Activated CD8-positive, alpha-beta T cell treated with anti-CD3 and anti-CD28 coated beads, Interleukin-2, amount 10 ng/mL, durations not matched to agents 7 days and 5 days (primary cell): ENCODE measurements around the gene ATG2A. TPM values are rescaled to one million over a fixed set of nuclear protein-coding genes. Genes with fewer than 3 reads are reported as not detected.

Source experiments
- ATAC-seq: fragments of 150-1000 bp; cut with Tn5 transposase; one replicate; pipeline ENCODE4 v1.10.0; 2021; ENCODE audit warnings: moderate library complexity
- CTCF ChIA-PET: fragments of 350-600 bp; sonication (Branson Sonifier 250); formaldehyde crosslinking; loops from one replicate; lab custom pipeline; 2021; ENCODE audit warnings: antibody characterized with exemption; lab: Charles Lee
- POLR2A ChIA-PET: fragments of 350-600 bp; sonication (Branson Sonifier 250); formaldehyde crosslinking; loops from one replicate; lab custom pipeline; 2021; ENCODE audit warnings: antibody characterized with exemption; lab: Charles Lee
- DNase-seq: peaks from one replicate; pipeline ENCODE4 v3.0.0-alpha.2; 2020
- H3K27ac Mint-ChIP-seq: one replicate; pipeline ENCODE4 v1.8.0; 2021; ENCODE audit warnings: mild to moderate bottlenecking, mixed read lengths
- H3K27me3 Mint-ChIP-seq: one replicate; pipeline ENCODE4 v1.8.0; 2021; ENCODE audit warnings: low read depth, mixed read lengths
- H3K36me3 Mint-ChIP-seq: one replicate; pipeline ENCODE4 v1.8.0; 2021; ENCODE audit warnings: low read depth, mixed read lengths
- H3K4me1 Mint-ChIP-seq: one replicate; pipeline ENCODE4 v1.8.0; 2021; ENCODE audit warnings: low read depth, mixed read lengths
- H3K4me3 Mint-ChIP-seq: one replicate; pipeline ENCODE4 v1.8.0; 2021; ENCODE audit warnings: mild to moderate bottlenecking, mixed read lengths
- H3K9me3 Mint-ChIP-seq: one replicate; pipeline ENCODE4 v1.8.0; 2022; ENCODE audit warnings: mixed read lengths; ENCODE audit not compliant: insufficient read depth
- total RNA-seq, 2 experiments: library from RNA; stranded (reverse); gene quantifications; one replicate each; pipeline ENCODE4 v1.2.3, GENCODE V29; 2021

ATG2A gene
- total RNA-seq, 2 experiments from 2014 or later: 20.6 to 23.1 TPM

- H3K4me3 Mint-ChIP-seq: peak overlapping the region; percentile 98
- DNase-seq (no peak), ATAC-seq (no peak)
- CTCF ChIA-PET: interaction anchor here (1.5 to 15.0 kb wide), 6 partner anchors 8 to 137 kb away, joined by 3 to 306 read pairs (median 75); partner anchors contain the start of genes ARL2 and CDC42BPG
- no peaks in the 10 kb centered on the region for H3K9me3 Mint-ChIP-seq
- no peaks in the 10 kb centered on the region for H3K27me3 Mint-ChIP-seq
- POLR2A ChIA-PET: interaction anchor here (0.6 to 14.9 kb wide), 7 partner anchors 10 to 620 kb away, joined by 3 to 469 read pairs (median 3); partner anchors contain the start of genes CDC42BPG and ZNHIT2
- H3K36me3 Mint-ChIP-seq: peaks cover 53% of the 10 kb centered on the region
- H3K27ac Mint-ChIP-seq: peak overlapping the region; percentile 84
- peaks cover 64% of the 10 kb centered on the region for H3K4me1 Mint-ChIP-seq
These were observed 40.1 kb downstream of the ATG2A start for GRCh38 chr11:64876835-64877341.

- CTCF ChIA-PET: interaction anchor here (3.2 to 15.0 kb wide), 5 partner anchors 7 to 138 kb away, joined by 10 to 306 read pairs (median 127); partner anchors contain the start of genes ARL2 and CDC42BPG
- ATAC-seq (peak; percentile 3), DNase-seq (no peak)
- peak overlapping the region; percentile 84 for H3K27ac Mint-ChIP-seq
- peaks cover 59% of the 10 kb centered on the region for H3K36me3 Mint-ChIP-seq
- H3K4me3 Mint-ChIP-seq: peak overlapping the region; percentile 98
- no peaks in the 10 kb centered on the region for H3K27me3 Mint-ChIP-seq
- POLR2A ChIA-PET: interaction anchor here (0.6 to 14.9 kb wide), 4 partner anchors 19 to 228 kb away, joined by 3 to 469 read pairs (median 4); partner anchors contain the start of gene CDC42BPG
- peaks cover 67% of the 10 kb centered on the region for H3K4me1 Mint-ChIP-seq
- H3K9me3 Mint-ChIP-seq: no peaks in the 10 kb centered on the region
These were observed 40.7 kb downstream of the ATG2A start for GRCh38 chr11:64876229-64876750.

GRCh38 chr11:64875369-64876228, 41.4 kb downstream of the ATG2A start:
- ChIA-PET CTCF (interaction anchor here (3.2 to 15.0 kb wide), 5 partner anchors 7 to 139 kb away, joined by 10 to 306 read pairs (median 127); partner anchors contain the start of genes ARL2 and CDC42BPG), POLR2A (interaction anchor here (0.6 to 14.9 kb wide), 5 partner anchors 12 to 228 kb away, joined by 3 to 469 read pairs (median 4); partner anchors contain the start of genes CDC42BPG and SAC3D1)
- H3K36me3 Mint-ChIP-seq: peaks cover 62% of the 10 kb centered on the region
- peak overlapping the region; percentile 84 for H3K27ac Mint-ChIP-seq
- no peaks in the 10 kb centered on the region for H3K27me3 Mint-ChIP-seq
- H3K4me1 Mint-ChIP-seq: peaks cover 66% of the 10 kb centered on the region
- ATAC-seq (no peak), DNase-seq (no peak)
- no peaks in the 10 kb centered on the region for H3K9me3 Mint-ChIP-seq
- H3K4me3 Mint-ChIP-seq: peak overlapping the region; percentile 98

DNA sequence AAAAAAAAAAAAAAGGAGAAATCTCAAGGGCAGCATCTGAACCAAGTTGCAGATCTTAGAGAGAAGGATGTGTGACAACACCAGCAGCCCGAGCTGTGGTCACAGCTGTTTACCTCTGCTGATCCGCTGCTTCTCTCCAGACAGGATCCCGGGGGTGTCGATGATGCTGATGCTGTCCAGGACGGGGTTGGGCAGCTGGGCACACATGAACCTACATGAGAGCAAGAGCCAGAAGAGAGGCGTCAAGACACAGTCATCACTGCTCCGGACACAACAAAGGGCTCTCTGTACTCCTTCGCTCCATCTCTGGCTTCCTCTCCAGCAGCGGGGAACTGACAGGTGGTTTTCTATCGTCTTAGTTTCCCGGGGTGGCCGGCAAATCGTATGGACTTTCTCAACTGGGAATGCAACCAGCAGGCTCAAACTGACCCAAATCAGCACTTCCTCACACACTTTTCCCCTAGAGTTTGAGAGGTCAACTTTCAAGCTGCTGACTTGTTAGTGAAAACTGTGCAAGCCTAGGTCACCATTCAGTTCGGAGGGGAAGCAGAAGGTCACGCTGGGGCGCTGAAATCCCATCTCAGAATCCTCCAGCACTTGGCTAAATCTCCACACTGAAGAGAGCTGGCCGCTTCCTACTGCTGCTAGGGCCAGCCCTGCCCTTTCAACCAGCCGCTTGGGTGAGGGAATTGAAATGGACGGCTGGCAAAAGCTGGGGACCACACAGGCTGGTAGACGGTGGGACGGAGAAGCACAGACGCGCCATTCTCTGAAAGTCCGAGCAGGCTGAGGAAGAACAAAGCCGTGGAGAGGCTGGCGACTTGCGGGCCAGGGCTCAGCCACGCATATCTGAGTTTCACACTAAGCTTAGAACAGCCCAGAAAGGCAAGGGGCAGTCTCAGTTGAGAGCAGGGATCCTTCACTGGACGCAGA, 42.4 kb downstream of the ATG2A start:
- H3K4me1 Mint-ChIP-seq: peaks cover 66% of the 10 kb centered on the region
- no peaks in the 10 kb centered on the region for H3K9me3 Mint-ChIP-seq
- DNase-seq: peak; percentile 59
- POLR2A ChIA-PET: interaction anchor here (0.7 to 14.9 kb wide), 3 partner anchors 13 to 166 kb away, joined by 3 to 469 read pairs (median 5); partner anchors contain the start of genes CDC42BPG and SAC3D1
- no peaks in the 10 kb centered on the region for H3K27me3 Mint-ChIP-seq
- peak overlapping the region; percentile 93 for H3K27ac Mint-ChIP-seq
- ATAC-seq: no peak
- H3K4me3 Mint-ChIP-seq: peak overlapping the region; percentile 98
- CTCF ChIA-PET: interaction anchor here (3.2 to 15.0 kb wide), 4 partner anchors 12 to 140 kb away, joined by 10 to 306 read pairs (median 169); partner anchors contain the start of genes ARL2 and CDC42BPG
- peaks cover 69% of the 10 kb centered on the region for H3K36me3 Mint-ChIP-seq

DNA sequence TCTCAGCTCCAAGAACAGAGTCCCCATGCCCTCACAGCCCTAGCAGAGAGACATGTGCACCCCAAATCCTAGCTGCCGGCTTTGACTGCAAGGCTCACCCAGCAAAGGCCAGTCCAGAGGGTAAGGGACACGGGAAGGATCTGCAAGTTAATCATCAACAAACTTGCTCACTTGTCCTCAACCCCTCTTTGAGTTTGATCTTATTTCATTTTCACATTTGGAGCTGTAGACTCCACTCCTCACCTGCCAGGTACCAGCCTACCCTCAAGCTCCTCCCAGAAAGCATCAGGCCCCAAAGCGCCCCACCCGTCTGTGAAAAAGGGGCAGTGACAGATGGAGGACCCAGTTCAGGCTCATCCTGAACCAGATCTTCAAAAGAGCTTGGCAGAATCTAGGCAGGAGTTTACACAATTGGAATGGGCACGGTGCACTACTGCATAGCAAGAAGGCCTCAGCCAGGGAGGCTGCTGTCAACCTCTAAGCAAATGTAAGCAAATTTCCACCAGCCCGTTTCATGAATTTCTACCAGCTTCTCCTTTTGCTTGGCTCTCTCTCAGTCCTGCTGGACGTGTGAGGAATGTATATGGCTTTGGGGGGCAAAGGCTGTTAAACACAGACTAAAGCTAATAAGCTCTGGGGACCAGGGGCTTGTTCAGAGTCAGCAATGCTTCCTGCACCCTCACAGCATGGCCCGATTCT, 44.1 kb downstream of the ATG2A start:
- Mint-ChIP-seq H3K27me3 (no peaks in the 10 kb centered on the region), H3K27ac (peak overlapping the region; percentile 84), H3K4me1 (peaks cover 74% of the 10 kb centered on the region), H3K36me3 (peaks cover 79% of the 10 kb centered on the region), H3K4me3 (peak overlapping the region; percentile 36), H3K9me3 (no peaks in the 10 kb centered on the region)
- ChIA-PET CTCF (interaction anchor here (9.6 to 15.0 kb wide), 3 partner anchors 10 to 23 kb away, joined by 127 to 306 read pairs (median 211); partner anchors contain the start of gene CDC42BPG), POLR2A (interaction anchor here (0.6 to 14.9 kb wide), 5 partner anchors 13 to 512 kb away, joined by 3 to 469 read pairs (median 4); partner anchors contain the start of gene CDC42BPG)
- ATAC-seq (no peak), DNase-seq (no peak)

- Mint-ChIP-seq H3K27ac (peak overlapping the region; percentile 90), H3K9me3 (no peaks in the 10 kb centered on the region), H3K4me3 (peak overlapping the region; percentile 71), H3K27me3 (no peaks in the 10 kb centered on the region), H3K36me3 (peaks cover 74% of the 10 kb centered on the region), H3K4me1 (peaks cover 84% of the 10 kb centered on the region)
- ATAC-seq (no peak), DNase-seq (no peak)
- POLR2A ChIA-PET: interaction anchor here (14.9 kb wide), 1 partner anchor 14 kb away, joined by 469 read pairs; the partner anchor contains the start of gene CDC42BPG
- CTCF ChIA-PET: interaction anchor here (12.4 to 15.0 kb wide), 2 partner anchors 9 to 21 kb away, joined by 211 to 306 read pairs; partner anchors contain the start of gene CDC42BPG
These were observed 45.5 kb downstream of the ATG2A start for GRCh38 chr11:64871492-64871891.

GRCh38 chr11:64870893-64871466, 46.0 kb downstream of the ATG2A start:
- H3K4me1 Mint-ChIP-seq: peaks cover 89% of the 10 kb centered on the region
- H3K27ac Mint-ChIP-seq: peak overlapping the region; percentile 90
- DNase-seq: no peak
- CTCF ChIA-PET: interaction anchor here (2.1 to 16.5 kb wide), 4 partner anchors 9 to 21 kb away, joined by 10 to 323 read pairs (median 54); partner anchors contain the start of gene CDC42BPG
- no peaks in the 10 kb centered on the region for H3K27me3 Mint-ChIP-seq
- peaks cover 72% of the 10 kb centered on the region for H3K36me3 Mint-ChIP-seq
- no peaks in the 10 kb centered on the region for H3K9me3 Mint-ChIP-seq
- no peak for ATAC-seq
- H3K4me3 Mint-ChIP-seq: peak overlapping the region; percentile 71
- POLR2A ChIA-PET: interaction anchor here (0.9 to 27.1 kb wide), 3 partner anchors 8 to 92 kb away, joined by 3 to 469 read pairs (median 11); partner anchors contain the start of gene EHD1

DNA sequence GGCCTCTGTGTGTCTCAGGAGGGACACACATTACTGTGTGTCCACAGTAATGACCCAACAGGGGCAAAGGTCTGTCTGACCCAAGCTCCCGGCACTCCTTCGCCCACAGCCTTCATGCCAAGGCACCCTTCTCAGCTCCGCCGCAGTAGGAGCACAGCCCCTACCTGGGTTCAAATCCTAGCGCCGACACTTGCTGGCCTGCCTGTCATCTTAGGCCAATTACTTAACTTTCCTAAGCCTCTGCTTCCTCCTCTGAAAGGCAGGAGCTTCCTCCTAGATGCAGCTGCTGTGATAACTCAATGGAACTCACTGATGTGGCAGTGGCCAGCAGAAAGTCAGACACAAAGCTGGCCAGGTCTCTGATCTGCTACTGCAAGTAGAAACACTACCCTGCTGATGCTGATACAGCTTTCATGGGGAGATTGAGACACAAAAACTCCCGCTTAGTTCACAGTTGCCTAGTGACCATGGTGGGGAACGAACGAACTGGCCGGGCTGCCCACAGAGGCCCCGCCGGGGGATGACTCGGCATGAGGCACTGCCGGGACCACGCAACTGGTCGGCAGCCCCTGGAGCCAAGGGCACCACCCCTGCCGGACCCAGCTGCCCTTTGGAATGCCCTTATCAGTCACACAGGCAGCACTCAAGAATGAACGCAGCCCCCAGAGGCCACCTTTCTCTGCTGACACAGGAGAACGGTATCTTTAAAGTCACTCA, 46.7 kb downstream of the ATG2A start:
- CTCF ChIA-PET: interaction anchor here (2.1 to 16.5 kb wide), 4 partner anchors 9 to 20 kb away, joined by 10 to 323 read pairs (median 54); partner anchors contain the start of gene CDC42BPG
- ATAC-seq: no peak
- H3K4me1 Mint-ChIP-seq: peaks cover 89% of the 10 kb centered on the region

More for the DNA sequence above, 46.7 kb downstream of the ATG2A start:
- no peaks in the 10 kb centered on the region for H3K27me3 Mint-ChIP-seq
- H3K36me3 Mint-ChIP-seq: peaks cover 71% of the 10 kb centered on the region
- peak overlapping the region; percentile 86 for H3K27ac Mint-ChIP-seq
- no peaks in the 10 kb centered on the region for H3K9me3 Mint-ChIP-seq
- POLR2A ChIA-PET: interaction anchor here (0.9 to 27.1 kb wide), 4 partner anchors 9 to 92 kb away, joined by 3 to 469 read pairs (median 22); partner anchors contain the start of gene EHD1
- DNase-seq: no peak
- H3K4me3 Mint-ChIP-seq: peak overlapping the region; percentile 48
